CD14-positive monocyte (primary cell): Measurements from ENCODE around the gene IGF2BP1. TPM values are rescaled to one million over a fixed set of nuclear protein-coding genes. Genes with fewer than 3 reads are reported as not detected.
A peak's percentile ranks its signal among the peaks of the same experiment; 100 is the strongest.

Source experiments
- DNase-seq, 3 donors: peaks; one replicate each; pipeline ENCODE4 v3.0.0-alpha.2; 2011 to 2022
- H2AFZ ChIP-seq: 2 replicates; pipeline ENCODE4 v1.6.0; 2012; ENCODE audit warnings: mild to moderate bottlenecking, low read depth, low read length, inconsistent platforms; ENCODE audit not compliant: insufficient read depth, poor library complexity, severe bottlenecking
- H3K27ac ChIP-seq, 2 donors: 1 replicate in 1 of 2; 2 replicates in 1 of 2; pipeline ENCODE4 v1.5.1; 2012 to 2013; ENCODE audit warnings: low read length in 2 of 2, control low read depth in 1 of 2, inconsistent platforms in 1 of 2, low read depth in 1 of 2, mild to moderate bottlenecking in 1 of 2
- H3K27me3 ChIP-seq, 2 donors: one replicate each; pipeline versions ENCODE4 v1.6.0 to v1.6.1; 2011 to 2013; ENCODE audit warnings: low read length in 2 of 2; ENCODE audit not compliant: control insufficient read depth in 2 of 2, insufficient read depth in 2 of 2
- H3K36me3 ChIP-seq, 2 donors: replicated peaks in 1 of 2; 1 replicate in 1 of 2; 2 replicates in 1 of 2; pipeline versions ENCODE4 v1.5.1 to v1.6.1; 2012 to 2013; ENCODE audit warnings: low read length in 2 of 2, control low read depth in 1 of 2, inconsistent platforms in 1 of 2, mild to moderate bottlenecking in 1 of 2; ENCODE audit not compliant: insufficient read depth in 2 of 2, control insufficient read depth in 1 of 2
- H3K4me1 ChIP-seq, 2 donors: 1 replicate in 1 of 2; 2 replicates in 1 of 2; pipeline versions ENCODE4 v1.5.1 to v1.6.1; 2012 to 2013; ENCODE audit warnings: low read length in 2 of 2, control low read depth in 1 of 2, inconsistent platforms in 1 of 2, mild to moderate bottlenecking in 1 of 2, moderate library complexity in 1 of 2; ENCODE audit not compliant: insufficient read depth in 2 of 2, control insufficient read depth in 1 of 2
- H3K4me2 ChIP-seq: replicated peaks from 2 replicates; pipeline ENCODE3; 2012; ENCODE audit warnings: low read length, moderate library complexity, mild to moderate bottlenecking; ENCODE audit not compliant: poor library complexity, severe bottlenecking; ENCODE audit errors: extremely low read depth
- H3K4me3 ChIP-seq, 3 experiments: fragments of 200-600 bp in 1 of 3; sonication (generic) in 1 of 3; replicated peaks in 1 of 3; 1 replicate in 2 of 3; 2 replicates in 1 of 3; pipeline ENCODE4 v1.5.1; 2011 to 2013; ENCODE audit warnings: low read length in 3 of 3, mild to moderate bottlenecking in 3 of 3, control low read depth in 2 of 3, low read depth in 2 of 3, inconsistent platforms in 1 of 3, moderate library complexity in 1 of 3
- H3K79me2 ChIP-seq: 2 replicates; pipeline ENCODE4 v1.6.0; 2012; ENCODE audit warnings: mild to moderate bottlenecking, control low read depth, inconsistent platforms, low read length, moderate library complexity; ENCODE audit not compliant: insufficient read depth
- H3K9ac ChIP-seq: 2 replicates; pipeline ENCODE4 v1.6.0; 2017; ENCODE audit warnings: low read length, mild to moderate bottlenecking; ENCODE audit not compliant: insufficient read depth, poor library complexity, severe bottlenecking
- H3K9me3 ChIP-seq, 2 donors: replicated peaks in 1 of 2; 1 replicate in 1 of 2; 2 replicates in 1 of 2; pipeline versions ENCODE4 v1.5.1 to v1.6.1; 2012 to 2013; ENCODE audit warnings: low read length in 2 of 2, control low read depth in 1 of 2; ENCODE audit not compliant: control insufficient read depth in 1 of 2, insufficient read depth in 1 of 2
- H4K20me1 ChIP-seq: 2 replicates; pipeline ENCODE4 v1.6.0; 2012; ENCODE audit warnings: mild to moderate bottlenecking, low read length, control low read depth, moderate library complexity; ENCODE audit not compliant: insufficient read depth
- H3K27ac Mint-ChIP-seq, 7 donors: one replicate each; pipeline ENCODE4 v1.8.0; 2020; ENCODE audit warnings: mild to moderate bottlenecking in 7 of 7, mixed read lengths in 7 of 7, moderate library complexity in 6 of 7, inconsistent platforms in 2 of 7
- H3K27me3 Mint-ChIP-seq, 3 donors: one replicate each; pipeline ENCODE4 v1.8.0; 2021 to 2022; ENCODE audit warnings: low read depth in 3 of 3, mild to moderate bottlenecking in 3 of 3, mixed read lengths in 3 of 3, moderate library complexity in 3 of 3, inconsistent platforms in 1 of 3
- H3K36me3 Mint-ChIP-seq, 2 donors: one replicate each; pipeline ENCODE4 v1.8.0; 2020; ENCODE audit warnings: mixed read lengths in 2 of 2, inconsistent platforms in 1 of 2, mild to moderate bottlenecking in 1 of 2
- H3K4me1 Mint-ChIP-seq: one replicate; pipeline ENCODE4 v1.8.0; 2020; ENCODE audit warnings: mild to moderate bottlenecking, mixed read lengths
- H3K4me3 Mint-ChIP-seq, 2 donors: one replicate each; pipeline ENCODE4 v1.8.0; 2020; ENCODE audit warnings: mild to moderate bottlenecking in 2 of 2, mixed read lengths in 2 of 2, moderate library complexity in 1 of 2
- H3K9me3 Mint-ChIP-seq, 7 donors: one replicate each; pipeline ENCODE4 v1.8.0; 2020 to 2022; ENCODE audit warnings: mixed read lengths in 7 of 7, mild to moderate bottlenecking in 6 of 7, moderate library complexity in 6 of 7, inconsistent platforms in 2 of 7
- whole genome bisulfite sequencing: methylation state at CpG from one replicate; pipeline ENCODE4 v1.1.5; 2013; ENCODE audit warnings: missing lambda C conversion rate; ENCODE audit not compliant: insufficient coverage; 5-methylcytosine and 5-hydroxymethylcytosine counted together
- intact Hi-C, 2 donors: fragments of 100-400 bp; cut with micrococcal nuclease; formaldehyde crosslinking; loops; one replicate each; pipeline versions ENCODE4 v1.15.0 to v1.15.1; 2023
- polyA plus RNA-seq, 3 donors: library from polyadenylated mRNA; depleted of rRNA in 1 of 3; unstranded in 2 of 3; stranded (reverse) in 1 of 3; fragments of 300-500 nt in 2 of 3; fragments of >200 nt in 1 of 3; fragmentation: Illumina TruSeq in 2 of 3; gene quantifications; 1 replicate in 2 of 3; 2 replicates in 1 of 3; pipeline ENCODE4 v1.2.3, GENCODE V29; 2012 to 2021
- TF ChIP-seq, protein P1 (sequence below): fragments of 200-600 bp; IDR thresholded peaks from one replicate; pipeline ENCODE4 v1.8.0; 2022; ENCODE audit warnings: antibody characterized with exemption, mild to moderate bottlenecking

Gene IGF2BP1
- polyA plus RNA-seq, 3 donors = not detected

DNA sequence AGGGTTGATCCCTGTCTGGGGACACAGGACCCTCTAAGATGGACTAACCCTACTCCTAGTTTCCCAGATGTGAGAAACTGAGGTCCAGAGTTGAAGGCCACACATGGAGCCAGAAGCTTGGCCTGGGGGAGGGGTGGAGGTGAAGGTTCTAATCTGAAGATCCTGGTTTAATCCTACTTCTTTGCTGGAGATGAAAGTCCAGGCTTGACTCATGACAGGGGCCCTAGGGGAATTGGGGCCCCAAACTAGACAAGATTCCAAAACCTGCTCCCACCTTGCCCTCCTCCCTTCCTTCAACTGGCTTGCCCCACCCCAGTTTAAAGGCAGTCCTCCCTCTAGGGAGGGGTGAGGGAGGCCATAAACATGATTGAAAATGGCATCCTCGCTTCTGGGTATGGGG is 21.6 kb downstream of the IGF2BP1 start:
- no peak overlapping the region for H3K9ac ChIP-seq
- no peaks in the 10 kb centered on the region for H3K4me1 ChIP-seq
- no peaks in the 10 kb centered on the region for H3K9me3 ChIP-seq
- Mint-ChIP-seq H3K27me3 (peaks cover 36 to 43% (median 41%) of the 10 kb centered on the region in 3 donors), H3K36me3 (no peaks in the 10 kb centered on the region), H3K27ac (no peak overlapping the region), H3K4me3 (no peak overlapping the region), H3K4me1 (no peaks in the 10 kb centered on the region), H3K9me3 (peaks cover 0 to 2% (median 0%) of the 10 kb centered on the region in 7 donors)
- no peaks in the 10 kb centered on the region for H3K79me2 ChIP-seq
- TF ChIP-seq, protein P1, sequence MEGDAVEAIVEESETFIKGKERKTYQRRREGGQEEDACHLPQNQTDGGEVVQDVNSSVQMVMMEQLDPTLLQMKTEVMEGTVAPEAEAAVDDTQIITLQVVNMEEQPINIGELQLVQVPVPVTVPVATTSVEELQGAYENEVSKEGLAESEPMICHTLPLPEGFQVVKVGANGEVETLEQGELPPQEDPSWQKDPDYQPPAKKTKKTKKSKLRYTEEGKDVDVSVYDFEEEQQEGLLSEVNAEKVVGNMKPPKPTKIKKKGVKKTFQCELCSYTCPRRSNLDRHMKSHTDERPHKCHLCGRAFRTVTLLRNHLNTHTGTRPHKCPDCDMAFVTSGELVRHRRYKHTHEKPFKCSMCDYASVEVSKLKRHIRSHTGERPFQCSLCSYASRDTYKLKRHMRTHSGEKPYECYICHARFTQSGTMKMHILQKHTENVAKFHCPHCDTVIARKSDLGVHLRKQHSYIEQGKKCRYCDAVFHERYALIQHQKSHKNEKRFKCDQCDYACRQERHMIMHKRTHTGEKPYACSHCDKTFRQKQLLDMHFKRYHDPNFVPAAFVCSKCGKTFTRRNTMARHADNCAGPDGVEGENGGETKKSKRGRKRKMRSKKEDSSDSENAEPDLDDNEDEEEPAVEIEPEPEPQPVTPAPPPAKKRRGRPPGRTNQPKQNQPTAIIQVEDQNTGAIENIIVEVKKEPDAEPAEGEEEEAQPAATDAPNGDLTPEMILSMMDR = no peak
- H2AFZ ChIP-seq = no peak overlapping the region
- intact Hi-C loops = no loop called here
- DNase-seq = no peak
- no peaks in the 10 kb centered on the region for H4K20me1 ChIP-seq
- no CpG with 5 or more reads among the region's 1 CpG for WGBS
- no peaks in the 10 kb centered on the region for H3K36me3 ChIP-seq
- no peak overlapping the region for H3K4me3 ChIP-seq
- H3K27ac ChIP-seq = no peak overlapping the region
- no peak overlapping the region for H3K4me2 ChIP-seq
- peaks cover 2 to 28% of the 10 kb centered on the region in 2 donors for H3K27me3 ChIP-seq

DNA sequence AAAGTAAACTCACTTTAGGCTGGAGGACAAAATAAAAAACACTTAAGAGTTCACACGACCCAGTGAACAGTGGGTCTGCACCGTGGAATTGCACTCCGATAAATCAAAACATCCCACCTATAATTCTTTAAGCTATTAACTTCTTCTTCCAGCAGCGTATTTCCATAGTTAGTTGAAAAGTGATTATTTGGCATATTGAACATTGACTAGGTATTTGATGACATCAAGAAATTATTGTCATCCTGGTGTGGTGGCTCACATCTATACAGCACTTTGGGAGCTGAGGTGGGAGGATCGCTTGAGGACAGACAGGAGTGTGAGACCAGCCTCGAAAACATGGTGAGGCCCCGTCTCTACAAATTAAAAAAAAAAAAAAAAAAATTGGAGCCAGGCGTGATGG is 23.4 kb downstream of the IGF2BP1 start:
- Histone ChIP-seq H3K27ac (no peak overlapping the region), H4K20me1 (no peaks in the 10 kb centered on the region), H3K9me3 (no peaks in the 10 kb centered on the region), H3K4me2 (no peak overlapping the region), H3K9ac (no peak overlapping the region), H3K4me3 (no peak overlapping the region), H3K27me3 (peaks cover 2 to 11% of the 10 kb centered on the region in 2 donors), H3K36me3 (no peaks in the 10 kb centered on the region), H2AFZ (no peak overlapping the region), H3K79me2 (no peaks in the 10 kb centered on the region), H3K4me1 (no peaks in the 10 kb centered on the region)
- intact Hi-C loops = loop anchor here in 1 of 2 donors (10.0 kb wide), 1 partner anchor 146 kb away; no protein-coding TSS in a partner anchor
- 100% methylated on average over 4 of the region's 8 CpGs for WGBS
- Mint-ChIP-seq H3K27ac (no peak overlapping the region), H3K9me3 (no peaks in the 10 kb centered on the region), H3K36me3 (no peaks in the 10 kb centered on the region), H3K27me3 (peaks cover 19 to 32% (median 27%) of the 10 kb centered on the region in 3 donors), H3K4me3 (peak overlapping the region in 1 of 2 donors; percentile 28), H3K4me1 (no peaks in the 10 kb centered on the region)
- DNase-seq = no peak
- TF ChIP-seq, protein P1 = no peak
